Mesenteric fat pad (tissue), 1 donor: ENCODE measurements around the gene ZDHHC24. TPM values are rescaled to one million over a fixed set of nuclear protein-coding genes. Genes with fewer than 3 reads are reported as not detected.

Source experiments
- DNase-seq: peaks from one replicate; pipeline ENCODE4 v3.0.0-alpha.2; 2020; ENCODE audit warnings: low spot score
- total RNA-seq: library from RNA; stranded (reverse); fragmentation: NEBNext Ultra II Directional; extraction: Animal tissue kit (Norgen Biotek cat#: 25700); gene quantifications from one replicate; pipeline ENCODE4 v1.2.1, GENCODE V29; 2021
- donor health status: DM: yes; HTN: yes; CAD: no.

ZDHHC24 gene
- total RNA-seq, 1 donor from 2014 or later, result 14.1 TPM

GRCh38 chr11:66473608-66474515, 72.0 kb downstream of the ZDHHC24 start:
- DNase-seq, result no peak

DNA sequence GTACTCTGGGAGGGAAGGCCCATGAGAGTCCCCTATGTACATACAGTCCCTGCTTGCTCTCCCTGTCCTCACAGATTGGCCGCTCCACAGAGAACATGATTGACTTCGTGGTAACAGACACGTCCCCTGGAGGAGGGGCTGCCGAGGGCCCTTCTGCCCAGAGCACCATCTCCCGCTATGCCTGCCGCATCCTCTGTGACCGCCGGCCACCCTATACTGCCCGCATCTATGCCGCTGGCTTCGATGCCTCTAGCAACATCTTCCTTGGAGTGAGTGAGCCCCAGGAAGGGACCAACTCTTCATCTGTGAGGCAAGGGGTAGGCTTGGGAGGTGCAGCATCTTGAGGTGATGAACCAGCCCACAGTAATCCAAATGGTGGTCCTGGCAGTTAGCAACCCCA, 72.7 kb downstream of the ZDHHC24 start:
- no peak for DNase-seq

GRCh38 chr11:66472054-66472453, 73.8 kb downstream of the ZDHHC24 start:
- DNase-seq, result no peak

DNA sequence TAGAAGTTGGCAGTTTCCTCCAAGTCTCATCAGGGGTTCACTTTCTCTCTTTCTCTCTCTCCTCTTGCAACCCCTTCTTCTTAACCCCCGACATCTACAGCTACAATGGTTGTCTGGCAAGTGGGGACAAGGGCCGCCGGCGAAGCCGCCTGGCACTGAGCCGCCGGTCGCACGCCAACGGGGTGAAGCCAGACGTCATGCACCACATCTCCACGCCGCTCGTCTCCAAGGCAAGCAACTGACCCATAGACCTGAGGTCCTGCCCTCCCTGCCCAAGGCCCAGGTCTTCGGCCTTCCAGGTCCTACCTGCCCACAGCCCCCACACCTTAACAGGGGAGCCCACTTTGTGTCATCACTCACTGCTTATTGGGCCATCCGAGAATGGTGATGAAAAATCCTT, 74.7 kb downstream of the ZDHHC24 start:
- no peak for DNase-seq

Other genes starting within 250 kb of the ZDHHC24 start
- gene CD248, start 229.0 kb downstream of the ZDHHC24 start, total RNA-seq, result 810 TPM
- gene RIN1, start 209.6 kb downstream of the ZDHHC24 start, total RNA-seq, result 6.5 TPM
- 31.8 TPM for gene BRMS1, start 200.9 kb downstream of the ZDHHC24 start, total RNA-seq
- 16.1 TPM for gene B4GAT1, start 198.4 kb downstream of the ZDHHC24 start, total RNA-seq
- gene SLC29A2, start 174.3 kb downstream of the ZDHHC24 start, total RNA-seq, result 5.9 TPM
- not detected for gene NPAS4, start 125.0 kb downstream of the ZDHHC24 start, total RNA-seq
- gene MRPL11, start 107.2 kb downstream of the ZDHHC24 start, total RNA-seq, result 32.2 TPM
- 11.6 TPM for gene PELI3, start 79.1 kb downstream of the ZDHHC24 start, total RNA-seq
- gene DPP3, start 65.6 kb downstream of the ZDHHC24 start, total RNA-seq, result 26.5 TPM
- 14.8 TPM for gene BBS1, start 35.4 kb downstream of the ZDHHC24 start, total RNA-seq
- gene ACTN3, start 855 bp upstream of the ZDHHC24 start, total RNA-seq, result 0.10 TPM
- 44.2 TPM for gene CTSF, start 22.6 kb upstream of the ZDHHC24 start, total RNA-seq
- not detected for gene CCDC87, start 47.0 kb upstream of the ZDHHC24 start, total RNA-seq
- gene CCS, start 47.1 kb upstream of the ZDHHC24 start, total RNA-seq, result 31.5 TPM
- gene RBM14, start 70.6 kb upstream of the ZDHHC24 start, total RNA-seq, result 64.0 TPM
- 95.7 TPM for gene RBM4, start 92.7 kb upstream of the ZDHHC24 start, total RNA-seq
- 8.0 TPM for gene RBM4B, start 131.8 kb upstream of the ZDHHC24 start, total RNA-seq
- 8.3 TPM for gene SPTBN2, start 183.2 kb upstream of the ZDHHC24 start, total RNA-seq